GM18498 (cell line): ENCODE data around the gene UNC79.

Experiments used
- ATAC-seq: cut with Tn5 transposase; IDR thresholded peaks from one replicate; pipeline ENCODE4 v1.9.1; 2021; ENCODE audit warnings: mild to moderate bottlenecking, moderate library complexity; ENCODE audit not compliant: unreplicated experiment

Gene UNC79

DNA sequence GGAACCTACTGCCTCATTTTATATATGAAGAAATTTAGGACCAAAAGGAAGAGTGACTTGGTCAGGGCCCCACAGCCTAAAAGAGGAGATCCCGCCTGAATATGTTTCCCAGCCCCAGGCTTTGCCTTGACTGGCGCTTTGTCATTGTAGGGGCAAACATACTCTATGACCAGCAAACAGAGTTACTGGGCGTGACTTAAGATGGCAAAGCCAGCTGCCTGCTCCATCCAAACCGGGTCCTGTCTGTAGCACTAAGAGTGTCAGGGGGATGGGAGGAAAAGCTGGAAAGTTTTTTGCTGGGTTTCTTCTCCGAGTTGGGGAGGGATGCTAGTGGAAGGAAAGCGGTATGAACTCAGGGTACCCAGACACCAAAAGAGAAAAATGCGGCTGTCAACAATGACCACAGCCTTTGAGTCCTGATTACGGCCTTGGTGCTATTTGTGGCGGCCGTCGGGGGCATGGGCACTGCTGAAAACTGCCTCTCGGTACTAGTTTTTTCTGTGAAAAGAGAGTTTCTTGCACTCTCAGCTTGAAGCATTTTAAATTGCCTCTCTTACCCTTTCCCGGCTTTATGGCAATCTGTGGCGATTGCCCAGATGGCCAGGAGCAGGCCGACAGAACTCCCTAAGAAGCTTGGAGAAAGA is 274.9 kb downstream of the UNC79 start:
- ATAC-seq = no peak

DNA sequence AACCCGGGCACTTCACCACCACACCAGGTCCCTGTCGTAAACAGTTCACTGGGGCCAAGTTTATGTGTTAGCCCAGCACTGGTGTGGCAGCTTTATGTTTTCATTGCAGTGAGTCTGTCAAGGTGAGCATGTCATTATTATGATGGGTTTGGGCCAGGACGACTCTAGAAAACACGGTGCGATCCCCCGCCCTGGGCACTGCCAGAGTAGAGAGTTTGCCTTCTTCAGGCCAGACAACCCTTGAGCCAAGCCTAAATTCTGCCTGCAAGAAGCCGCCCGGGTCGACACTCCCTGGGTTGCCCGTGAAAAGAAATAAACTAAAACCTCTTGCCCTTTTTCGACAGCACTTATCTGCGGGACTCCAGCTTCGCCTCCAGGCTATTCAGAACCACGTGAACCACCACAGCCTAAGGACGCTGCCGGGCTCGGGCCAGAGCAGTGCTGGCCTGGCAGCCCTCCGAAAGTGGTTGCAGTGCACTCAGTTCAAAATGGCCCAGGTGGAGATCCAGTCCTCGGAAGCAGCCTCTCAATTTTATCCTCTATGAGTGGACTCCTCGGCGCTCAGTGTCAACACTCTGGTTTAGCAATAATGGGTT is 275.7 kb downstream of the UNC79 start:
- no peak for ATAC-seq

DNA sequence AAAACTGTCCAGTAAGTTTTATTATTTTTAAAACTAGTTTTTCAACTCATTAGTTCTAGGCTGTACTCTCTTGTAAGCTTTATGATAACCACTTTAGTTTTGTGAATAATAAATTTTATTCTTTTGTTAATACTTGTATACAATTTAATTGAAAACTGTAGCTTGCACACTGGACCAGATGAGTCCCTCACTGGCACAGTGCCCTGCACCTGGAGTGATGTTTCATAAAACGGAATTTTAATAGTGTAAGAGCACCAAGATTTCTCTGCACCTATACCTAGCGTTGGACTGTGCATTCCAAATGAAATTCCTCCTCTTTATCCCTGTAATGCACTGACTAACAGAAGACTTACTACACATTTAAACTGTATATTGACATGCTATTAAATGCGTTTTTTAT is 276.7 kb downstream of the UNC79 start:
- no peak for ATAC-seq

DNA sequence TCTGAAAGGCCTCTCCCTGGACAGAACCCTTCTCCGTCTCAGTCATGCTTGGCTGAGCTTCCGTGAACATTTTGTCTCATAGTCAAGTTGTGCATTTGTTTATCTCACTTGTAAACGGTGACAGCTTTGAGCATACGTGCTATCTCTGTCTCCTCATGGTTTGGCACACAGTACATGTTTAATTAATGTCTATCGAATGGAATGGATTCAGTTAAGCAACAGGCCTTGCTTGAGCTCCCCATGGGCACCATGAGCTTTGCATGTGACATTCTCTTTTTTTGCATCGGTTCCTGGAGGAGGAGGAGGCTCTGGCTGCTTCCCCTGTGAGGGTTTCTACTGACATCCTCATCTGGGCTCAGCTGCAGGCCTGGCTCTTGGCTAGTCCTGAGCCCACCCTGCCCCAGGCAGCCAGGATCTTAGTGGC is 277.6 kb downstream of the UNC79 start:
- ATAC-seq = no peak

DNA sequence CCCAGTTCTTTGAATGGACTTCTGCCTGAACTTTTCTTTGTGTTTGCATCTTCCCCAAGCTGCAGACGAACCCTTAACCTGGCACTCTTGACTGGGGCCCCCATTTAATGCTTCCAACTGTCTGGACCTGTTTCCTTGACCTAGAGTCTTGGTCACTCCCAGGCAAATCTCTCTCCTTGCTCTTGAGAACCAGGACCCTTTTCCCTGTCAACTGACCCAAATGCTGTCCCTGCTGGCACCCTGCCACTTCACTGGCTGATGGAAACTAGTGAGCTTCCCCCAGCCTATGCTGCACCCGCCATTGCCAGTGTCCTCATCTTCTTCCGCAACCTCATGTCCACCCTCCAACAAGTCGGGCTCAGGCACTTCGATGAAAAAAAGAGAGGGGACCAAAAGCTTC is 278.1 kb downstream of the UNC79 start:
- ATAC-seq = no peak

DNA sequence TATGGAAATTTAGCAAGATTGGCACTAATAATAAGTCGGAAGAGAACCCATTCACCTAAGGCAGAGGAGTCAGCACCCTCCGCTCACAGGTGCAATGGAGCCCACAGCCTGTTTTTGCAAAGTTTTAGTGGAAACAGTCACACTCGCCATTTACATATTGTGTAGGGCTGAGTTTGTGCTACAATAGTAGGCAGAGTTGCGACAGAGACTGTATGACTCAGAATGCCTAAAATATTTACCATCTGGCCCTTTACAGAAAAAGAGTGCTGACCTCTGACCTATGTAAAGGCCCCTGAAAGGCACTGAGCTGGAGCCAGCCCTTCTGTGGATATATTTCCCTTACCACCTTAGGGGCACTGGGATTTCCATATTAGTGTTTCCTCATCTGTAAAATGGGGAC is 278.5 kb downstream of the UNC79 start:
- ATAC-seq = no peak

DNA sequence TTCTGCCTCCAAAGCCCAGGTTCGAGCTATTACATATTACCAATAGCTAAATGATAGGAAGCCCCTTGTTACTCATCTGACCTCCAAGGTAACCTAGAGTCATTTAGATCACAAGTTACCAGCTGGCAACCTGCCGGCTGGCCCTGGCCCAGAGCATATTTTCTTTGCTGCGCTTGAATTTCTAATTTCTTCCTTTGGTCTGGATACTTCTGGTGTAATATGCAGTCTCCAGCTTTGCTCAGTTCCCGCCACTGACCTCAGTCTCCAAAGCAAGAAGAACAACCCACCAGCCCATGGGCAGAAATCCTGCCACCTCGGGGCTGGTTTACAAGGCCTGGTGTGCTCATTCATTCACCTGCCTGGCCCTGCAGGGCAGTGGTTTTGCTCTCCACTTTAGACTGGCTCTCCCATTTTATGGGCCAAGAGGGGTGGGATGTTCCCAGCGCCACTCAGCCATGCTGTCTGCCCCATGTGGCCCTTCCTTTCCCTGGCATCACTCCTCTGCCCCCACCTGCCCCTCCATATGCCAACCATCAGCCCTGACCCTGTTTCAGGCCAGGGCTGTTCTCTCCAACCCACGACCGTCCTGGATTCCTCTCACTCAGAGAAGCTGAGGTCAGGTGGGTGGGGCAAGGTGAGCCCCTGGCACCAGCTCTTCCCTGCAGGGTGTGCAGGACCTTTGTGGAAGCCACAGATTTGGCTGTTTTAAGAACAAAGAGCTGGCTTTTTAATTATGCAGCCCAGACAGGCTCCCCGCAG is 281.5 kb downstream of the UNC79 start:
- no peak for ATAC-seq

DNA sequence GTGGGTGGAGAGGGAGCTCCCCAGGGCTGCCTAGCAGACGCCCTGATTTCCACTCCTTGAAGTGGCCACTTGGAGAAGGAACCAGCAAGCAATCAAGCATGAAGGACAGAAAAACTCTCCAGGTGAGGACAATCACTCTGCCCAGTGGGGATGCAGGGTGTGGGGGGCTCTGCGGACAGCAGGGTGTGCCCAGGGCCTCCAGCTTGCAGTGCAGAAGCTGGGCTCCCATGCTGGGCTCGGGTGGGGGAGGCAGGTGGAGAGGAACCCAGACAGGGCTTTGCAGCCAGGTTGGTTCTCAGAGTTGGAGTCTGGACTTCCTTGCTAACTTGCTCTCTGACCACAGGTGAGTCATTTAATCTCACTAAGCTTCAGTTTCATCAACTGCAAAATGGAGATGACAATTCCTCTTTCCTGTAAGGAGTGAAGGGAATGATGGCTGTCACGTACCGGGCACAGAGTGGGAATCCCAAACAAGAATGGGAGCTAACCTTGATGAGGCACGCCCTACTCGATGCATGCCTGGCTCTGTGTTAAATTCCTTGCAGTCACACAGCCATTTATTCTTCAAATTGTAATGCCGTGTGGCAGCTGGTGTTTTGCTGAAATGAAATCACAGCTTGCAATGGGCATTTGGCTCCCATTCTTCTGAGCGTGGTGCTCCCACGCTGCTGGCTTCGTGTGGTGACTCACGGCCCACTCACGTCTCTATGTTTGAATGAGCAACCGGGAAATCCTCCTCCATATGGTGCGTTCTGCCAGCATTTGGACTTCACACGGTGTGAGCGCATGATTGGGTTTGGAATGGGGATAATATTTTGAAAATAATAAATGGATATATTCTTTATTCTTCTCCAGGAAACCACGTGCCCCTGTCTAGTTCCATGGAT is 282.3 kb downstream of the UNC79 start:
- ATAC-seq = no peak

DNA sequence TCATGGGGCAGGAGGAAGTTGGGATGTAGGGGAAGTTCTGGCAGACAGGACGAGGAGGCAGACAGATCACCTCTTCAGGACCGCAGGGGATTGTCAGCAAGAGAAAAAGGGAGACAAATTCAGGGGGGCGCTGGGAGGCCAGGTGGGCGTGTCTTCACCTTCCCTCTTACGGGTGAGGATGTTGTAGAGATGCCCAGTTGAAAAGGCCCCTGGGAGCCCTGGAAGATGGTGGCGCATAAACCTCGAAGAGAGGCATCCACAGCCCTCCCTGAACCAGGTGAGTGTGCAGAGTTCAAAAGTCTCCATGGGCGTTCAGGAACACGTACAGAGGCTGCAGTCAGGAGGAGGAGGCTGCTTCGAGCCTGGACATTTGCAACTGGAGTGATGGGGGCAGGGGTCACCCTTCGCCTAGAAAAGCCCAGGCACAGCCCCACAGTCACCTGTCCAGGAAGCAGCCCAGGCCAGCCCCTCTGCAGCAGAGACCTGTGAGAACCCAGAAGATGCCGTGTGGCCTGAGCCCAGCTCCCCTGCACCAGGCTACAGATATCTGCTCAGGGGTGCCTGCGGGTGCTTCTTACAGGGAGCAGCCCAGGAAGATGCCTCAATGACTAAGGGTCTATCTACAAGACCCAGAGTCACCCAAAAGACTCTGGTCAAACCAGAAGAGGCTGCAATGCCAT is 283.1 kb downstream of the UNC79 start:
- no peak for ATAC-seq

DNA sequence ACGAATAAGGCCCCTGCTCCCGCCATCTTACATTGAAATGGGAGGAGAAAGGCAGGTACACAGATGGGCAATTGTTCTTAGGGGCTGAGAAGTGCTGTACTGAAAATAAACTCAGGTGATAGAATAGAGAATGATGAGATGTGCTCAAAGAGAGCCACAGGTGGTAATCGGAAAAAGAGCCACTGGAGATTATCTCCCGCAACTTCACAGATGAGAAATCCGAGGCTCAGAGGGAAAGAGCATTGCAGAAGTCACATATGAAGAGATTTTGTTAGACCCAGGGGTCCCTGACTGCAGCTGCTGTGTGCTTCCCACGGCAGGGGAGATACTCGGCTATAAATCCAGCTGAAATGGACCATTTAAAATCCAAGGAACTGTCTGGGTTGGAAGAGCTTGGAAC is 283.9 kb downstream of the UNC79 start:
- ATAC-seq = no peak

DNA sequence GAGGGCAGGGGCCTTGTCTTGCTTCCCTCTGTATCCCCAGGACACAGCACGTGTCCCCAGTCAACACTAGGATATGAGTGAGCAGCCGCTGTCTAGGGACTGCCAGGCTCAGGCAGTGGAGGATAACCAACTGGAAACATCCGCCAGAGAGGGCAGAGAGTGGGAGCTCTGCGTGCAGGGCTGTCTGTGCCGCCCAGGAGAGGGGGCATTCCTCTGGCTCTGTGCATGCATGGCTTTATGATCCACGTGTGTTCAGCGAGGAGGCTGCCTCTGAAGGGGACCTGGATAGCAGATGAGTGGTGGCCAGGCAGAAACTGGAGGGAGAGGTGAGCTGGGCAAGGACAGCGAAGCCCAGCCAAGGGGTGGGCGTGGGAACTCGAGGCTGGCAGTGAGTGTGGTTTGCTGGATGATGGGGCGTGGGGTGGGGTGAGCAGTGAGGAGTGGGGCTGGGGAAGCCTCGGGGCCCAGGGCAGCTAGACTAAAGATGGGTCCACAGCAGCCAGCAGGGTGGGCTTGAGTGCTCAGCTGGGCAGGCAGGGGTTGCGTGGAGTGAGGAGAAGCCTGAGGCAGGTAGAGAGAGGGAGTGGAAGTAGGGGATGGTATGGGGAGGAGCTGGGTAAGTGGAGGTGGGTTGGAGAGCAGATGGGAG is 284.7 kb downstream of the UNC79 start:
- no peak for ATAC-seq

DNA sequence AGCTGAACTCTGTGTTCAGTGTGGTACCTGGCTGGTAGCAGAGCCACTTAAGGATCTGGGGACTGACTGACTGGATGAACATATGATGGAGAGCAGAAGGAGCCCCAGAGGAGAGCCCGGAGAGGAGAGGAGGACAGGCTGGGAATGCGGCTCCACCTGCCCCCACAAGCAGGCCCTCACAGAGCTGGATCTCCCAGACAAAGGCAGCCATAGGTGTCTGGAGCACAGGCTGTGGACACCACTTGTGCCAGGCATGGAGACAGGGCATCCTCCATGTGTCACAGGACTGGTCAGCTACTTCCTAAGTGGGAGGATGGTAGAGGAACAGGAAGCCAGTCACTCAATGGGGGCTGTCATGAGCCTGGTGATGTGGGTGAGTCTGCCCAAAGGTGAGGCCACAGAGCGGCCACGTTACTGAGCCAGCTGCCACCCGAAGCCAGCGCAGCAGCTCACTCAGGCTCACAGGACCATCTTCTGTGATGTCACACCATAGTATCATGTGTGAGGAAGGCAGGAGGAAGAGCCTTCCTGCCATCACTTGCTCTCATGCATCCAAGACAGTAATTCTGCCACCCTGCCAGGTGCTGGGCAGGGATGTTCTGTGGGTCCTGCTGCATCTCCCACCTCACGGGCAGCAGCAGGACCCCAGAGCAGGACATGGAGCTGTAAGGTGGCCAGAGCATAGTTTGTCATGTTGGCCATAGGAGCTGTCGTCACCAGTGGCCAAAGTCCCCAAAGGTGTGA is 285.4 kb downstream of the UNC79 start:
- ATAC-seq = no peak

DNA sequence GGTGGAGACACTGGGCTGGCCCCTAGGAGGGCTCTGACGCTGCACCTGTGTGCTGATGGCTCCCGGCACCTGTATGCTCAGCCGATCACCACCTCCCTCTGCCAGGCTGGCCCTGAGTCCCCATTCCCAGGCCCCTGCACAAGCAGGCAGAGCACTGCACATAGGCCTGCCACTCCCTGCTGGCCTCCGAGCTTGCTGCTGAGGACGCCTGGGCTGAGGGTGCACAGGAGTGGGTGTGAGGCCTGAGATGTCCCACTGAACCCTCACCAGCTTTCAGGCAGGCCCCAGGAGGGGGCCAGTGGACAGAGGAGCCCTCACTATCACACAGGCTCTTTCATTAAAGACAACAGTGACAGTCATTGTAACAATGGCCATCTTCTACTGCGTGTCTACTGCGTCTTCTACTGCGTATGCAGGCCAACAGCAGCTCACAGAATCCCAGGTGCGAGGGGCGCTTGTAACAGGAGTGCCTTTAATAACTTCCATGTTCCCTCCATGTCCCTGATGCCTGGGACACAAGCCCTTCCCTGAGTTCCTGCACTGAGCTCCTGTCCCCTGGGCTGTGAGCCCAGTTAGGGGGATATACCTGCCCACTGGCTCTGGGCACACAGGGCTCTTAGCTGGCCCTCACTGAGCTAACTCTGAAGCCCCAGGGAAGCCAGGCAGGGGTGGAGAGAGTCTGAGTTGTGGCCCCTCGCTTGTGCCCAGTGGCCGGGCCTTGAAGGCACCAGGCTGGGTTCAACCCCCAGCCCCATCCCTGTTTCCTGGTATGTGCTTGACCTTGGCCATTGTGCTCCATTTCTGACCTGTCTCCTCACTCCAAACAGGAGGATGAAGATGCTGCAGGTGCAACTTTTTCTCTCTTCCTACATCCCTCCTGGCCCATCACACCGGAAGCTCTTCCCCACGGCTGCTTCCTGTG is 286.3 kb downstream of the UNC79 start:
- ATAC-seq = no peak

DNA sequence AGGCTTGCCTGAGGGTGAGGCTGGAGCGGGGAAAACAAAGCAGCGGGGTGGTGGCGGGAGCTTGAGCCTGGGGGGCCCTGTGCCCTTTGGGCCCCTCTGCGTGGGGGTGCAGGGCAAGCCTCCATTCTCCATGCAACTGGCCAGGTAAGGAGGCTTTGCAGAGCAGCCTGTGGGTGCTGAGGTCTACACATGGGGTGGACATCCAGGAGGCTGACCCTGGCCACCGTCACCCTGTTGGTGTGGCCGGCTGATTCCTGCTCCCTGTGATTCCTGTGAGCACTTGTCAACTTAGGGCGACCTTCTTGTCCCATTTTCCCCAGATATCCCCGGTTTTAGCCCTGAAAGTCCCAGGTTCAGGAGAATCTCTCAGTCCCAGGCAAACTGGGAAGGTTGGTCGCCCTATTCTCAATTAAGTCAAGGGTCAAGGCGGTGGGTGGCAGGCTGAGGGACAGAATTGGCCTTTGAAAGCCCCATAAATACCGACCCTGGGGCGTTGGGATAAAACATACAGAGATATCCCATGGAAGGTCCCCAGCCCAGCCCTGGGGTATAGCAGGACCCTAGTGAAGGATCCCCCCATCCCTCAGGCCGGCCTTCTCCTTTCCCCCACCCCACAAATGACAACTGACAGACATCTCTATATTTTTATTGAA is 287.1 kb downstream of the UNC79 start:
- ATAC-seq = no peak

DNA sequence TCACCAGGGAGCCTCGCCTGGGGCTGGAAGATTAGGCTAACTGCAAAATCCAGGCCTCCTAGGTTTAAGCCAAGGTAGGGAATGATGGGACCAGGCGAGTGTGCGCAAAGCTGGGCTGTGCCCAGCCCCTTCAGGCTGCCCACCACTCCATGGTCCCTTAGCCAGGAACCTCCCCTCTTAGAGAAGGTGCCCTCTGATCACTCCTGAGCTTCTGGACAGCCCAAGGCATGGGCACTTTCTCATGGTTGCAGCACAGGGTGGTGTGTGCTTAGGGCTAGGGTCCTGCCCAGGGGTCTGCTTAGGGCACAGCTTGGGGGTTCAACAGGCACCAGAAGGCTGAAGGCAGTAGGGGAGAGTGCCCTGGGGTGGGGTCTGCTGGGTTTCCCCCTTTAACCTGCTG is 288.5 kb downstream of the UNC79 start:
- ATAC-seq = no peak

DNA sequence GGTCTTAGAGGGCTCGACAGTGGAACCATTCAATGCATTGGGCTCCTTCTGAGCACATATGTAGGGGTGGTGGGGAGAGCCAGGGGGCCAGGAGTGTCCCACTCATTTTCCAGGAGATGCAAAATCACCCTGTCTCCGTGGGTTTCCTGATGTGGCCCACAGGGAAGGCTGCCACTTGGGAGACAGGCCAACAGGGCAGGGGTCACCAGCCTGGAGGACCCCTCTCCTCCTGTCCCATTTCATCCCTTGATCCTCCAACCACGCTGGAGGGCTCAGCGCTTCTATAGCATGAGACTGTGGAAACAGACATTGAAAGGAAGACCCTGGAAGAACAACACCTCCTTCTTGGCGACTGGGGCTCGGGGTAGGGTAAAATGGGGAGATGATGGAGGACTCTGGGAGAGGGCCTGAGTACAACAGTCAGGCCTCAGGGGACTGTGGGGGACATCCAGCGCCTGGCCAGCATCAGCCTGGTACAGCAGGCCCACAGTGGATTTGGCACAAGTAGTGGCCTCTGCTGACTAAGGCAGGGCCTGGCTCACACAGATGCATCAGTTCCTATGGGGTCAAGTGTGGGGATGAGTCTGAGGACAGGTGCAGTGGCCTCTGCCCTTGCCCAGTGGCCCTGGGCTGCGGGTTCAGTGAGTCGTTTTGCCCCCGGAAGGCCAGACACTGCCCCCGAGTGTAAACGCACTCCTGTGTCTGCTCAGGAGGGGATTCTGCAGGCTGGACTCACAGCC is 289.5 kb downstream of the UNC79 start:
- ATAC-seq = no peak

DNA sequence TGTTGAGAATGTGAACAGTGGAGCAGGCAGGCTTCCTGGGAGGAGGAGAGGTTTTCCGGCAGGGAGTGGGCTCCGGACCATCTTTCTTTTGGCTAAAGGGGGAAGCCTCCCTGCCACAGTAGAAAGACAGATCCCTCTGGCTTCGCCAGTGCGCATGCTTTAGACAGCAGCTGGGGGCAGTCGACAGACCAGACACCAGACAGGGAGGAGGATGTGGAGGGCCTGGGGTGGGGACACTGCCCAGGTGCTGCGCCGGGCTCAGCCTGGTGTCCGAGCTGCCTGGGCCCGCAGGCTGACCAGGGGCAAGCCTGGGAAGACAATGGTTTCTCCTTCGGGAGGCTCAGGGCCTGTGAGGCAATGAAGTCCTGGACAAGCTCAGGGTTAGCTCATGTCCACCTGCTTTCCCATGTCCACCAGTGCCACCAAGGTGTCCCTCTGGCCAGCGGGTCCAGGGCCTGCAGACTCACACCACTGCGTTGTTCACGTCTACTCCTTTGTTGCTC is 290.3 kb downstream of the UNC79 start:
- no peak for ATAC-seq
